RCC 7860 (cell line): ENCODE measurements around the gene ZNF618.
A peak's percentile ranks its signal among the peaks of the same experiment; 100 is the strongest.

Experiments used
- DNase-seq: peaks from one replicate; pipeline ENCODE4 v3.0.0-alpha.2; 2015; ENCODE audit warnings: low spot score
- FAIRE-seq: peaks from 2 replicates; lab custom pipeline; 2012; peaks lifted over from hg19 to GRCh38; lab: Jason Lieb, UNC

Gene ZNF618

GRCh38 chr9:113932906-113933584 lies 56.9 kb downstream of the ZNF618 start:
- DNase-seq (no peak), FAIRE-seq (no peak)

GRCh38 chr9:113933671-113934070 lies 57.6 kb downstream of the ZNF618 start:
- DNase-seq (no peak), FAIRE-seq (no peak)

GRCh38 chr9:113934167-113934828 lies 58.2 kb downstream of the ZNF618 start:
- FAIRE-seq (no peak), DNase-seq (no peak)

- no peak for DNase-seq
- FAIRE-seq = no peak
Measured at GRCh38 chr9:113934829-113935676, 58.9 kb downstream of the ZNF618 start.

- no peak for FAIRE-seq
- no peak for DNase-seq
Measured at GRCh38 chr9:113935677-113936380, 59.7 kb downstream of the ZNF618 start.

- peak; percentile 77 for FAIRE-seq
- DNase-seq = no peak
Measured at GRCh38 chr9:113940077-113940476, 64.0 kb downstream of the ZNF618 start.

GRCh38 chr9:113941056-113941455 lies 64.9 kb downstream of the ZNF618 start:
- DNase-seq = no peak
- FAIRE-seq = no peak

- DNase-seq (no peak), FAIRE-seq (no peak)
Measured at GRCh38 chr9:113941526-113941925, 65.4 kb downstream of the ZNF618 start.

GRCh38 chr9:113943112-113944009 lies 67.3 kb downstream of the ZNF618 start:
- no peak for FAIRE-seq
- no peak for DNase-seq

GRCh38 chr9:113945784-113946183 lies 69.7 kb downstream of the ZNF618 start:
- DNase-seq (no peak), FAIRE-seq (no peak)

GRCh38 chr9:113946496-113947115 lies 70.5 kb downstream of the ZNF618 start:
- no peak for FAIRE-seq
- no peak for DNase-seq

GRCh38 chr9:113947941-113948340 lies 71.8 kb downstream of the ZNF618 start:
- no peak for FAIRE-seq
- no peak for DNase-seq

GRCh38 chr9:113948891-113949570 lies 72.9 kb downstream of the ZNF618 start:
- FAIRE-seq = no peak

GRCh38 chr9:113949571-113950078 lies 73.5 kb downstream of the ZNF618 start:
- DNase-seq (no peak), FAIRE-seq (no peak)

More at GRCh38 chr9:113948891-113949570, 72.9 kb downstream of the ZNF618 start:
- DNase-seq = no peak

GRCh38 chr9:113950195-113951031 lies 74.3 kb downstream of the ZNF618 start:
- no peak for FAIRE-seq

GRCh38 chr9:113951032-113951372 lies 74.9 kb downstream of the ZNF618 start:
- no peak for FAIRE-seq
- DNase-seq = no peak

More at GRCh38 chr9:113950195-113951031, 74.3 kb downstream of the ZNF618 start:
- no peak for DNase-seq

GRCh38 chr9:113952676-113953075 lies 76.6 kb downstream of the ZNF618 start:
- FAIRE-seq = no peak

GRCh38 chr9:113953531-113953930 lies 77.4 kb downstream of the ZNF618 start:
- no peak for DNase-seq
- FAIRE-seq = no peak

More at GRCh38 chr9:113952676-113953075, 76.6 kb downstream of the ZNF618 start:
- no peak for DNase-seq
